HuH-7.5 (cell line): ENCODE data around the gene LRRN4CL.
"Not testable (repeated sequence)": the region's sequence is repeated elsewhere in the genome, so short reads cannot be mapped to it uniquely, and the experiment has no call there.

Experiments
- DNase-seq: peaks from one replicate; pipeline ENCODE4 v3.0.0; 2011; ENCODE audit warnings: low spot score

The LRRN4CL gene

DNA sequence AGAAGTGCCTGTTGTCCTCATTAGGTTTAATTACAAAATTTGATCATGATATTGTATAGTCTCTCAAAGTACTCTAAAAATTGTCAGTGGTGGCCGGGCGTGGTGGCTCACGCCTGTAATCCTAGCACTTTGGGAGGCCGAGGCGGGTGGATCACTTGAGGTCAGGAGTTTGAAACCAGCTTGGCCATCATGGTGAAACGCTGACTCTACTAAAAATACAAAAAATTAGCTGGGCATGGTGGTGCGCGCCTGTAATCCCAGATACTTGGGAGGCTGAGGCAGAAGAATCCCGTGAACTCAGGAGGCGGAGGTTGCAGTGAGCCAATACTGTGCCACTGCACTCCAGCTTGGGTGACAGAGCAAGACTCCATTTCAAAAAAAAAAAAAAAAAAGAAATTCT lies 13.9 kb downstream of the LRRN4CL start:
- not testable (repeated sequence) for DNase-seq

DNA sequence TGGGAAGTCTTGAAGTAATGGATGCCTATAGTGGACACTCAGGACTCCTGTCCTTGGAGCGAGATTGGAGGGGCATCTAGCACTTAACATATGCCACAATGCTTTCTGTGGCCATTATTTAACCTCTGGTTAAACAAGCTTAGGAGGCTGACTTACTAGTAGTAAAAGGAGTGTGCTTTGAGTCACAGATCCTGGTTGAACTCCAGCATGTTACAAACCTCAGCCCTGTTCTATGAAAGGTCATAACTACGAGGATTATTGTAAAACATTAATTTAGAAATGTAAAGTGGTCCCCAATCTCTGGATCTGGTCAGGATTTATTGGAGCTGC lies 16.2 kb downstream of the LRRN4CL start:
- no peak for DNase-seq

DNA sequence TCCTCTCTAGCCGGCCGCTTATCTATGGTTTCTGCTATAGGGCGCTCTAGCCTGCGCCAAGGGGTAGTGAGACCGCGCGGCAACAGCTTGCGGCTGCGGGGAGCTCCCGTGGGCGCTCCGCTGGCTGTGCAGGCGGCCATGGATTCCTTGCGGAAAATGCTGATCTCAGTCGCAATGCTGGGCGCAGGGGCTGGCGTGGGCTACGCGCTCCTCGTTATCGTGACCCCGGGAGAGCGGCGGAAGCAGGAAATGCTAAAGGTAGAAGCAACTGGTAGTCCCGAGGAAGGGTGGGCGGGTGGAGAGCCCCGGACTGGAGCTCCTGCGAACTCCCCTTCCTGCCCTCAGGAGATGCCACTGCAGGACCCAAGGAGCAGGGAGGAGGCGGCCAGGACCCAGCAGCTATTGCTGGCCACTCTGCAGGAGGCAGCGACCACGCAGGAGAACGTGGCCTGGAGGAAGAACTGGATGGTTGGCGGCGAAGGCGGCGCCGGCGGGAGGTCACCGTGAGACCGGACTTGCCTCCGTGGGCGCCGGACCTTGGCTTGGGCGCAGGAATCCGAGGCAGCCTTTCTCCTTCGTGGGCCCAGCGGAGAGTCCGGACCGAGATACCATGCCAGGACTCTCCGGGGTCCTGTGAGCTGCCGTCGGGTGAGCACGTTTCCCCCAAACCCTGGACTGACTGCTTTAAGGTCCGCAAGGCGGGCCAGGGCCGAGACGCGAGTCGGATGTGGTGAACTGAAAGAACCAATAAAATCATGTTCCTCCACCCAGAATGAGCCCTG lies 17.5 kb downstream of the LRRN4CL start, which contains the start of the genes LBHD1 and UQCC3:
LBHD1 (minus strand) TSS at position 660 of the 782 bp plus-strand sequence. CDS start 2,236 bp downstream, outside the sequence.
UQCC3 (plus strand) TSS at position 66 of the 782 bp plus-strand sequence; CDS start at position 139, 73 bp downstream.
- DNase-seq: peak; percentile 84

DNA sequence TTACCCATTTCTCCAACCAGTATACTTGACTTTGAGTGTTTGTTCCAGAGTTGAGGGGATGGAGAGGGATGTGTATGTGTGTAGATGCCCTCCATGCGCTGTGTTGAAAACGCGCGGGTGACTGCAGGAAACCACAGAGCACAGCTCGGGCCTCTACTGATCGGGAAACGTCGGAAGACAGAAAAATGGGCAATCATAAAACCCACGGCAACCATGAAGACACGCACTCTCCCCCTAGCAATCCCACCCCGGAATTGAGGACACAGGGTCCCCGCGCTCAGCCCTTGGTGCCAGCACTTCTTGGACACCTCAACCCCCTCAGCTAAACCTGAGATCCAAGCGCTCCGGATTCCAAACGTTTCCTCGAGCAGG lies 18.1 kb downstream of the LRRN4CL start:
- DNase-seq: no peak

DNA sequence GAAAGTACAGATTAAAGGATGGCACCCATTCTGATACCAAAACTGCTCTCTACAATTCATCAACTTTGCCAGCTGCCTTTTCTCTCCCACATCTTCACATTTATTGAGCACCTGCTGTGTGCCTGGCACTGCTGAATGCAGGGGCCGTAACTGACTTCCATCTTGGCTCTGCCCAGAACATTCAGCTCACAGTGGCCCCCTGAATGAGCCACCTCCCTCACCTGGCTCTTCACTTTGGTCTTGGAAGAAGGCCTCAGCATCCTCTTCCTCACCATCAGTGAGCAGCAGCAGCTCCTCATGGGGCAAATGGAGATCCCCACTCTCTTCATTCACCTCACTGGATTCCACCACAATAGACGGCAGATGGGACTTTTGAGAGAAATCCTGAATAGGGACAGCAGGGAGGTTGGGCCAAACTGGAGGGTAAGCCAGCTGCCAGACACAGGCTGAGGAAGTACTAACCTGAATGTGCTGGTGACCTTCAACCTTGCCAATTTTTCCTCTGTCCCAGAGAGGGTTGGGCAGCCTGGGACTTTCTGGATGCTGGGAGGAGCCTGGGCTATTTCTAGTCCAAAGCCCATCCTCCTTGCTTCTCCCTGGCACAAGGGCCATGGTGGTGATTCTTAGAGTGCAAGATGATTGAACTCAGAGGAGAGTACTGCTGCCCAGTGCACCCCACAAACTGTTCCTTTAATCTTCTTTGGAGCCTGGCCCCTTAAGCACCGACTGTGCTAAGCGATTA lies 19.7 kb downstream of the LRRN4CL start:
- DNase-seq: no peak

DNA sequence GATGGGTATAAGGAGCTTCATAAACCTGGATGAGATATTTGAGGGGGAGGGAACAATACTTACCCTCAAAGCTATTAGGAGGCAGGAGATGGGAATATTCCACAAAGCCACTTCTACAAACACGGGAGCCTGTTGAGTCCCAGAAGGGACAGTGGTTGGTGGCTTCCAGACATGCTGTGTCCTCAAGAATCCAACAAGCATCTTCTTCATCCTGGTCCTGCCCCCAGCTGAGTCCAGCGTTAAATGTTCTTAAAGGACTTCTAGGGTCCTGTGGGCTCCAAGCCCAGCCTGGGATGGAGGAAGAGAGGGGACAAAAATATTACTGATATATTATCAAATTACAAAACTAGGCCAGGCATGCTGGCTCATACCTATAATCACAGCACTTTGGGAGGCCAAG lies 21.9 kb downstream of the LRRN4CL start:
- DNase-seq: no peak

DNA sequence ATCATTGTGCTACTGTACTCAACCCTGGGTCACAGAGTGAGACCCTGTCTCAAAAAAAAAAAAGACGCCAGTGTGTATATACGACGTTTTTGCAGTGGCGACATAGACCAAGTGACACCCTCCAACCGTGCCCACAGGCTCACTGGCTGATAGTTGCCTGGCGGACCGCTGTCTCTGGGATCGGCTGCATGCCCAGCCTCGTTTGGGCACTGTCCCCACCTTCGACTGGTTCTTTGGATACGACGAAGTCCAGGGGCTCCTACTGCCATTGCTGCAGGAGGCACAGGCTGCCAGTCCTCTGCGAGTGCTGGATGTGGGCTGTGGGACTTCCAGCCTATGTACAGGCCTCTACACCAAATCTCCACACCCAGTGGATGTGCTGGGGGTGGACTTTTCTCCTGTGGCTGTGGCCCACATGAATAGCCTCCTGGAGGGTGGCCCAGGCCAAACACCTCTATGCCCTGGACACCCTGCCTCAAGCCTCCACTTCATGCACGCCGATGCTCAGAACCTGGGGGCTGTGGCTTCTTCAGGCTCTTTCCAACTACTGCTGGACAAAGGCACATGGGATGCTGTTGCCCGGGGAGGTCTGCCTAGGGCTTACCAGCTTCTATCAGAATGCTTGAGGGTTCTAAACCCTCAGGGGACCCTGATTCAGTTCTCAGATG lies 22.9 kb downstream of the LRRN4CL start:
- no peak for DNase-seq

DNA sequence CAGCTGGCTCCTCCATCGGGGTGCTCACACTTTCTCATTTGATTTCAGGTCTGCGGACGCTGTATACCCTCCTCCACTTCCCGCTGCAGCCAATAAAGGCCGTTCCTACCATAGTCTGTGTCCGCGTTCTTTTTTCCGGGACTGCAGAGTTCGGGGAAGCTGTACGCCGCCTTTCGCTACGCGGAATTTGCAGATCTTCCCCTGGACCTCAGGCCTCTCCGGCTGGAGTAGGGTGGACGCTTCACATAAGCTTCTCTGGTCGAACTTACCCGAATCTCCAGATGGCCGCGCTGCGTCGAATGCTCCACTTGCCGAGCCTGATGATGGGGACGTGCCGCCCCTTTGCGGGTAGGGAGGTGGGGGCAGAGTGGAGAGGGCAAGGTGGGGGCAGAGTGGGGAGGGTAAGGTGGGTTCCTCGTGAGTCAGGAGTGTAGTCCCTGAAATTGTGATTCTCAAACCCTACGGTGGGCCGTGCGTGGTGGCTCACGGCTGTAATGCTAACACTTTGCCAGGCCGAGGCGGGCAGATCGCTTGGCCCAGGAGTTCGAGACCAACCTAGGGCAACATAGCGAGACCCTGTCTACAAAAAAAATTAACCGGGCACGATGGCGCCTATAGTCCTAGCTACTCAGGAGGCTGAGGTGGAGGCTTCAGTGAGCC lies 23.6 kb downstream of the LRRN4CL start:
- no peak for DNase-seq

DNA sequence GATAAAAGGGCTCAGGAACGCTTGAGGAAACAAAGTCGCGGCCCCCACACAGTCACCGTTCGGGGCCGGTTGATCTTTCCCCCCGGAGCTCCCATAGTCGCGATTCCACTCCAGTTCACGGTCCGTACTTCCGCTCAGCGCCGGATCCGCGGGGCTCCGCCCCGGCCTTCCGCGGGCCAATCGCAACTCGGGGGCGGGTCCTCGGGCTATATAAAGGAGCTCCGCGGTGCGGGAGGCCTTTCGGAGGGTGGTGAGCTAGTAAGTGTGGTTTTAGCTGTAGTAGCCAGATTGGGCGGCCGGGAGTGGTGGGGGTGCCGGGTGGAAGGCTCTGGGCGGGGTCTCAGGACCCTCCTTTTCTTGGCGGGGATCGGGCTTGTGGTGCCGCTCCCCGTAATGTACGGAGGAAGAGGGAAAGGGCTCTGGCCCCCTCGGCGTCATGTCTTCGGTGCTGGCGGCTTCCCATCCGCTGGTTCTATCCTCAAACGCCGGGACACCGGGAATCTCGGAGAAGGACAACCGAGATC lies 24.2 kb downstream of the LRRN4CL start, which contains the start of the genes C11orf98 and CSKMT:
C11orf98 (minus strand) TSS at position 136 of the 524 bp plus-strand sequence; CDS start at position 95, 41 bp downstream.
CSKMT (plus strand) TSS at position 238 of the 524 bp plus-strand sequence. CDS start 568 bp downstream, outside the sequence.
- peak; percentile 95 for DNase-seq

DNA sequence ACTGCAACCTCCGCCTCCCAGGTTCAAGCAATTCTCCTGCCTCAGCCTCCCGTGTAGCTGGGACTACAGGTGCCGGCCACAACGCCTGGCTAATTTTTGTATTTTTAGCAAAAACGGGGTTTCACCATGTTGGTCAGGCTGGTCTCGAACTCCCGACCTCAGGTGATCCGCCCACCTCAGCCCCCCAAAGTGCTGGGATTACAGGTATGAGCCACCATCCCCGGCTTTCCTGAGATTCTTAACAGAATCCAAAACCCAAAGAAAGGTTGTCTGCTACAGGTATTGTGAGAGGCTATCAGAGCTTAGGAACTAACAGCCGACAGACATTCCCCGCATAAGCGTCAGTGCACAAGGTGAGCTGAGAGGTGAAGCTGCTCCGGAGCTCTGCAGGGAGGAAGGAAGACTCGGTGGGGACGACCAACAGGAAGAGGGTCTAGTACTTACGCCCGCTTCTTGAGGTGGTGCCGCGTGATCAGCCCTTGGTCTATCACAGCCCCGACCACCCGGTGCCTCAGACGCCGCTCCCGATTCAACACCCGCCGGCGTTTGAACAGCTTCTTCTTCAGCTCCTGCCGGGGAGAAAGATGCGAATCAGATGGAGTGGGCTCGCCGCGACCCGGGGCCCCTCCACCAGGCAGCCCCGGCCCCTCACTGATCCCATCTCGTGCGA lies 24.8 kb downstream of the LRRN4CL start:
- DNase-seq: peak; percentile 73

DNA sequence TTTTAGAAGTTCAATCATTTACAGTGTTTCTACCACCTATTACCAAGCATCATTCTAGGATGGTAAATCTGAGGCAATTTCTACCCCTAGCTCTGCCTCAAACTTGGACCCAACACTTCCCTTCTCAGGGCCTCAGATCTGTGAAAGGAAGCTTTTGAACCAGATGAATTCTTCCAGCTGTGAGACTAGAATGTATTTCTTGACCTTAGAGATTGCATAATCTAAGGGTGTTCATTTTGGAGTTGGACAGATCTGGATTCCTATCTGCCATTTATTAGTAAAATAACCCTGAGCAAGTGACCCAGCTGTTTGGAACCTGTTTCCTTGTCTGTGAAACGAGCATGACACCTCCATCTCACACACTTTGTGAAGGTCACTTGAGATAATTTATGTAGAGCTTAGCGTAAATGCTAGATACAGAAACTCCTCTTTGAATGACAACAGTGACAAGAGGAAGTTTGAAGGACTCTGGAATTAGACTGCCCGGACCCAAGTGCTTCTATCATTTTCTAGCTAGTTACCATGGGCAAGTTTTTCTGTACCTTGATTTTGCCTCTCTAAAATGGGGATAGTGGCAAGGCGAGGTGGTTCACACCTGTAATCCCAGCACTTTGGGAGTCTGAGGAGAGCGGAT lies 32.4 kb downstream of the LRRN4CL start:
- DNase-seq: no peak

DNA sequence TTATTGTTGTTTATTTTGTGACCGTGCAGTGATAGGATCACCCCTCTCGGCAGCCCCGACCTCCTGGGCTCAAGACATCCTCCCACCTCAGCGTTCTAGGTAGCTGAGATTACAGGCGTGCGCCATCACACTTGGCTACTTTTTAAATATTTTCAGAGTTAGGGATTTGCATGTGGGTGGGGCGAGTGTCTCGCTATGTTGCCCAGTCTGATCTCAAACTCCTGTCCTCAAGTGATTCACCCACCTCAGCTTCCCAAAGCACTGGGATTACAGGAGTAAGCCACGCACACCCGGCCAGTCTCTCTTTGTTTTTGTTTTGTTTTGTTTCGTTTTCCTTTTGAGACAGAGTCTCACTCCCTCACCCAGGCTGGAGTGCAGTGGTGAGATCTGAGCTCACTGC lies 35.0 kb downstream of the LRRN4CL start:
- no peak for DNase-seq

DNA sequence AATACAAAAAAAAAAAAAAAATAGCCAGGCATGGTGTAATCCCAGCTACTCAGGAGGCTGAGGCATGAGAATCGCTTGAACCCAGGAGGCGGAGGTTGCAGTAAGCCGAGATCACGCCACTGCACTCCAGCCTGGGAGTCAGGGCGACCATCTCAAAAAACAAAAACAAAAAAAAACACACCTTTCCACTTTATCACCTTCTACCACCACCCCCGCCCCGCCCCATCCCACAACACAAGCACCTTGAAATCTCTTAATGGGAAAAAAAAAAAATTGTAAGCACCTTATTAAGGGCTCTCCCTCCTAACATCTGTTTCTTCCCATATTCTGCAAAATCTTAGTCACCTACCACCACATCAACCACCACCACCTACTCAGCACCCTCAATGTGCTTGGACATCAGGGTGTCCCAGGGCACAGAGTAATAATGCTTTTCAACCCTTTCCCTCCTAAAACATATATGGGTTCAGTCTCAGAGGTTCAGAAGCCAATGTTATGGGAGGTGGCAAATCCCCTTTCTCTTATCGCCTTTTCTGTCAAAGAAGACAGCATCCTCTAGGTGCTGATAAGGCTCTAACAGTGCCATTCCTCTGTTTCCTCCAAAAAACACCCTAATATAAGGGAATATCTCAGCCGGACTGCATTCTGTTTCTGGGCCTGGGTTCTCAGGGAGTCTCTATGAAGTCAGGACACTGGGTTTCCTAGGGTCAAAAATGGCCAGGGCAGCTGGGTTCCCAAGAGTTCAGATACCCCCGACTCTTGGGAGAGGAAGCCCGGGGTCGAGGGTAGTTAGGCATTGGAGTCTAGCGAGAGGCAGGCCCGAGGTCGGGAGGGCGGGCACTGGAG lies 36.9 kb downstream of the LRRN4CL start:
- DNase-seq: peak; percentile 35

DNA sequence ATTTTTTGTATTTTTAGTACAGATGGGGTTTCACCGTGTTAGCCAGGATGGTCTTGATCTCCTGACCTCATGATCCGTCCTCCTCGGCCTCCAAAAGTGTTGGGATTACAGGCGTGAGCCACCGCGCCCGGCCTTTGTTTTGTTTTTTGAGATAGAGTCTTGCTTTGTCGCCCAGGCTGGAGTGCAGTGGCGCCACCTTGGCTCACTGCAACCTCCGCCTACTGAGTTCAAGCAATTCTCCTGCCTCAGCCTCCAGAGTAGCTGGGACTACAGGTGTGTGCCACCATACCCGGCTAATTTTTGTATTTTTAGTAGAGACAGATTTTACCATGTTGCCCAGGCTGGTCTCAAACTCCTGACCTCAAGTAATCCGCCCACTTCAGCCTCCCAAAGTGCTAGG lies 39.0 kb downstream of the LRRN4CL start:
- not testable (repeated sequence) for DNase-seq

DNA sequence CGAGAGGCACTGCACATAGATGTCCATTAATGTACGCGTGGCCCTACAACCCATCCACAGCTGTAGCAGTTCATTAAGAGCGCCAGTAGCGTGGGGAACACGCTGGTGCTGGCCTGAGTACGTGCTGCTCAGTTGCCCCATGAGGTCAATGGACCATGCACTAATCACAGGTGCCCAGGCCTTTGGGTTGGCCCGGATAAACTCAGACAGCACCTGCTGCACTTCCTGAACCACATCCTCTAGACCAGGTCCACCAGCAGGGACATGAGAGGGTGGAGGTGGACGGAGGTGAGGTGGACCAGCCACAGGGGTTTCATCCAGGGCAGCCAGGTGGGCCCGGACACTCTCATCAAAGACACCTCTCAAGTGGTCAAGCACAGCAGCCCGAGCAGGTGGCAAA lies 39.8 kb downstream of the LRRN4CL start:
- no peak for DNase-seq

DNA sequence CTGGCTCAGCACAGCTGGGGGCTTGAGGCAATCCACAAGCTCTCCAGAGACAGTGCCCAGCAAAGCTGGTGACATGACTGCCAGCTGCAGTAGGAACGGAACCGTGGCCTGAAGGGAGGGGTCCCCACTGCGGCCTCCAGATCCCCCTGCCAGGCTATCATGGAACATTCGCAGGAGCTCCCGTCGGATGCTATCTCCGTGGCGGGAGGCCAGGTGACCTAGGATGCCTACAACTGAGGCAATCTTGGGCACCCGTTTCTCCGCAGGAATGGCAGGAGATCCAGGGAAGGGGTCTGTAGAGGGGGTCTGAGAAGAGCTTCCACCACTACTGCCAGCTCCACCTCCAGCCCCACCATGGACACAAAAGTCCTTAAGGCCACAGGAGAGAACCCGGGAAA lies 40.4 kb downstream of the LRRN4CL start:
- DNase-seq: no peak

DNA sequence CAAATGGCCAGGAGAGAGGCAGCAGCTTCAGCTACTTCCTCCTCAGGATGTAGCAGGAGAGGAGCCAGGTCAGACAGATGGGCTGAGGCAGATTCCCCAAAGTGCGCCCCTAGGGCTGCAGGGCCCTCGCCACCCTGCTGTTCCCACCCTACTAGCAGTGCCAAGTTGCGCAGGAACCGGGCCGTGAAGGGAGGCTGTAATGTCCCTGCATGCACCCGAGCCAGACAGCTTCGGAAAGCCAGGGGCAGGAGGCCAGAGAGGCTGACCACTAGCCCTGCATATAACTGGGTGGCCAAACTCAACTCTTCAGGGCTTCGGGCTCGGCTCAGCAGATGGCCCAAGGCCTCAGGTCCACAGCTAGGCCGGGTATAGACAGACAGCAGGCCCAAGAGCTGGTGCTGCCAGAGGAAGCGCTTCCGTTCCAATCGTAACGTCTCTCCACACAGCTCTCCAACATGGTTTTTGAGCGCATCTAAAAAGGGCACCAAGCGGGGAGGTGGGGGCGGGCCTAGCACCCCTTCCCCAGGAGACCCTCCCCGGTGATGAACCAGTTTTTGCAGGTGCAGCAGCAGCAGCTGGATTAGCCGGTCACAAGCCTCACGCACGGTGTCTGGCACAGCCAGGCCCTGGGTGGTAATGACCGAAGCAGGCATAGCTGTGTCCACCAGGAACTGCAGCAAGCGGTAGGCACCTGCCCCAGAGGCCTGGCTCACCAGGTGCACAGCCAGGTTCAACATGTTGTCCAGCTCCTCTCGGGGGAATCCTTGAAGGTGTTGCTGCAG lies 41.0 kb downstream of the LRRN4CL start:
- DNase-seq: no peak

DNA sequence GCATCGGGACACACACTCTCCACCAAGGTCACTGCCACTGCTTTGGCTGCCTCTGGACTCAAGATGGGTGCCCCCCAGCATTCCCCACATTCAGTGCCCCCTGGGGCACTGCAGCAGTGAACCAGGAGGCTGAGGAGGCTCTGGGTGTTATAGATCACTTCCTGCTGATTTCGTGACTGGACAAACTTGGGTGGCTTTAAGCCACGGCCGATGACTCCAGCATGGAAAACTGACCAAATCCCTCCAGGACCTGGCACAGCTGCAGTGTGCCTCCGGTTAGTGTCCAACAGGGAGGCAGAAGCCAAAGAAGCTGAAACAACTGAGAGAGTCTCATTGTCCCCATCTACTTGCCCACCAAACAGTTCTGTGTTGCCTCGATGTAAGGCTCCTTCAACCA lies 41.7 kb downstream of the LRRN4CL start:
- no peak for DNase-seq
